ENCODE results near the gene DOK1.

- TF ChIP-seq POLR2A (IDR thresholded peaks at IDR 0.05; ENCODE audit: low read length) = no peak
- TF ChIP-seq GATA1 (IDR thresholded peaks at IDR 0.05; ENCODE audit: low read depth, low read length) = no peak
Observed at GRCh38 chr2:74512744-74513604, 41.5 kb upstream of the DOK1 start.
